ENCODE data around the gene ALPL.

DNA sequence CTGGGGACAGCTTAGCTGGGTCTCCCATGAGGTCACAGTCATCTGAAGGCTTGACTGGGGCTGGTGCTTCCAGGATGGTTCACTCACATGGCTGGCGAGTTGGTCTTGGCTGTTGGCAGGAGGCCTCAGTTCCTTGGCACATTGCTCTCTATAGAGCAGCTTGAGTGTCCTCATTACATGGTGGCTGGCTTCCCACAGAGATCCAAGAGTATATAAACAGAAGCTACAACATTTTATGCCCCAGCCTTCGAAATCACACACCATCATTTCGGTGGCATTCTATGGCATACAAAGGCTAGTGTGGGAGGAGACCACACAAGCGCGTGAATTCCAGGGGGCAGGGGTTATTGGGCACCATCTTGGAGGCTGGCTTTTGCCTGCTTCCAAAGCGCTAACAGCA is 63.0 kb downstream of the ALPL start:
- TF ChIP-seq, protein P1, sequence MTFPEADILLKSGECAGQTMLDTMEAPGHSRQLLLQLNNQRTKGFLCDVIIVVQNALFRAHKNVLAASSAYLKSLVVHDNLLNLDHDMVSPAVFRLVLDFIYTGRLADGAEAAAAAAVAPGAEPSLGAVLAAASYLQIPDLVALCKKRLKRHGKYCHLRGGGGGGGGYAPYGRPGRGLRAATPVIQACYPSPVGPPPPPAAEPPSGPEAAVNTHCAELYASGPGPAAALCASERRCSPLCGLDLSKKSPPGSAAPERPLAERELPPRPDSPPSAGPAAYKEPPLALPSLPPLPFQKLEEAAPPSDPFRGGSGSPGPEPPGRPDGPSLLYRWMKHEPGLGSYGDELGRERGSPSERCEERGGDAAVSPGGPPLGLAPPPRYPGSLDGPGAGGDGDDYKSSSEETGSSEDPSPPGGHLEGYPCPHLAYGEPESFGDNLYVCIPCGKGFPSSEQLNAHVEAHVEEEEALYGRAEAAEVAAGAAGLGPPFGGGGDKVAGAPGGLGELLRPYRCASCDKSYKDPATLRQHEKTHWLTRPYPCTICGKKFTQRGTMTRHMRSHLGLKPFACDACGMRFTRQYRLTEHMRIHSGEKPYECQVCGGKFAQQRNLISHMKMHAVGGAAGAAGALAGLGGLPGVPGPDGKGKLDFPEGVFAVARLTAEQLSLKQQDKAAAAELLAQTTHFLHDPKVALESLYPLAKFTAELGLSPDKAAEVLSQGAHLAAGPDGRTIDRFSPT (tag by site-specific recombination; IDR thresholded peaks at IDR 0.05): no peak
- TF ChIP-seq ZNF623 (tag by site-specific recombination; IDR thresholded peaks at IDR 0.05) (no peak), ZNF274 (IDR thresholded peaks at IDR 0.05; ENCODE audit: low read length) (no peak), ZNF274 (tag by site-specific recombination; IDR thresholded peaks at IDR 0.05; ENCODE audit: borderline replicate concordance) (no peak), ZNF146 (tag by site-specific recombination; IDR thresholded peaks at IDR 0.05) (no peak), ZSCAN23 (tag by site-specific recombination; IDR thresholded peaks at IDR 0.05) (no peak)
- TF ChIP-seq, protein P2, sequence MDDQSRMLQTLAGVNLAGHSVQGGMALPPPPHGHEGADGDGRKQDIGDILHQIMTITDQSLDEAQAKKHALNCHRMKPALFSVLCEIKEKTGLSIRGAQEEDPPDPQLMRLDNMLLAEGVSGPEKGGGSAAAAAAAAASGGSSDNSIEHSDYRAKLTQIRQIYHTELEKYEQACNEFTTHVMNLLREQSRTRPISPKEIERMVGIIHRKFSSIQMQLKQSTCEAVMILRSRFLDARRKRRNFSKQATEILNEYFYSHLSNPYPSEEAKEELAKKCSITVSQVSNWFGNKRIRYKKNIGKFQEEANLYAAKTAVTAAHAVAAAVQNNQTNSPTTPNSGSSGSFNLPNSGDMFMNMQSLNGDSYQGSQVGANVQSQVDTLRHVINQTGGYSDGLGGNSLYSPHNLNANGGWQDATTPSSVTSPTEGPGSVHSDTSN (CRISPR knock-in tag; IDR thresholded peaks at IDR 0.05): no peak
- TF ChIP-seq, protein P3, sequence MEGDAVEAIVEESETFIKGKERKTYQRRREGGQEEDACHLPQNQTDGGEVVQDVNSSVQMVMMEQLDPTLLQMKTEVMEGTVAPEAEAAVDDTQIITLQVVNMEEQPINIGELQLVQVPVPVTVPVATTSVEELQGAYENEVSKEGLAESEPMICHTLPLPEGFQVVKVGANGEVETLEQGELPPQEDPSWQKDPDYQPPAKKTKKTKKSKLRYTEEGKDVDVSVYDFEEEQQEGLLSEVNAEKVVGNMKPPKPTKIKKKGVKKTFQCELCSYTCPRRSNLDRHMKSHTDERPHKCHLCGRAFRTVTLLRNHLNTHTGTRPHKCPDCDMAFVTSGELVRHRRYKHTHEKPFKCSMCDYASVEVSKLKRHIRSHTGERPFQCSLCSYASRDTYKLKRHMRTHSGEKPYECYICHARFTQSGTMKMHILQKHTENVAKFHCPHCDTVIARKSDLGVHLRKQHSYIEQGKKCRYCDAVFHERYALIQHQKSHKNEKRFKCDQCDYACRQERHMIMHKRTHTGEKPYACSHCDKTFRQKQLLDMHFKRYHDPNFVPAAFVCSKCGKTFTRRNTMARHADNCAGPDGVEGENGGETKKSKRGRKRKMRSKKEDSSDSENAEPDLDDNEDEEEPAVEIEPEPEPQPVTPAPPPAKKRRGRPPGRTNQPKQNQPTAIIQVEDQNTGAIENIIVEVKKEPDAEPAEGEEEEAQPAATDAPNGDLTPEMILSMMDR (tag by site-specific recombination; IDR thresholded peaks at IDR 0.05): no peak
- TF ChIP-seq, protein P4, sequence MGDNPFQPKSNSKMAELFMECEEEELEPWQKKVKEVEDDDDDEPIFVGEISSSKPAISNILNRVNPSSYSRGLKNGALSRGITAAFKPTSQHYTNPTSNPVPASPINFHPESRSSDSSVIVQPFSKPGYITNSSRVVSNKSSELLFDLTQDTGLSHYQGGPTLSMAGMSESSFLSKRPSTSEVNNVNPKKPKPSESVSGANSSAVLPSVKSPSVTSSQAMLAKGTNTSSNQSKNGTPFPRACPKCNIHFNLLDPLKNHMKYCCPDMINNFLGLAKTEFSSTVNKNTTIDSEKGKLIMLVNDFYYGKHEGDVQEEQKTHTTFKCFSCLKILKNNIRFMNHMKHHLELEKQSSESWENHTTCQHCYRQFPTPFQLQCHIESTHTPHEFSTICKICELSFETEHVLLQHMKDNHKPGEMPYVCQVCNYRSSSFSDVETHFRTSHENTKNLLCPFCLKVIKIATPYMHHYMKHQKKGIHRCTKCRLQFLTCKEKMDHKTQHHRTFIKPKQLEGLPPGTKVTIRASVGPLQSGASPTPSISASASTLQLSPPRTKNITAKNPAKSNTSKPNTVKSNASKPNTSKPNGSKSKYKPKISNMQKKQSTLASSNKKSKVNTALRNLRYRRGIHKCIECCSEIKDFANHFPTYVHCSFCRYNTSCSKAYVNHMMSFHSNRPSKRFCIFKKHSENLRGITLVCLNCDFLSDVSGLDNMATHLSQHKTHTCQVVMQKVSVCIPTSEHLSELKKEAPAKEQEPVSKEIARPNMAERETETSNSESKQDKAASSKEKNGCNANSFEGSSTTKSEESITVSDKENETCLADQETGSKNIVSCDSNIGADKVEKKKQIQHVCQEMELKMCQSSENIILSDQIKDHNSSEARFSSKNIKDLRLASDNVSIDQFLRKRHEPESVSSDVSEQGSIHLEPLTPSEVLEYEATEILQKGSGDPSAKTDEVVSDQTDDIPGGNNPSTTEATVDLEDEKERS (tag by site-specific recombination; IDR thresholded peaks at IDR 0.05): no peak
